Erythroblast (primary cell): Measurements from ENCODE around the gene UQCR11.

Source experiments
- GATA1 ChIP-seq: IDR thresholded peaks from 2 replicates; pipeline ENCODE4 v1.6.1; 2011; ENCODE audit warnings: low read depth, mild to moderate bottlenecking, control low read depth, low read length, moderate library complexity
- POLR2A ChIP-seq: IDR thresholded peaks from 2 replicates; pipeline ENCODE4 v1.6.1; 2011; ENCODE audit warnings: mild to moderate bottlenecking, low read length

GRCh38 chr19:1610579-1610978 lies 5.3 kb upstream of the UQCR11 start:
- no peak for TF ChIP-seq POLR2A
- no peak for TF ChIP-seq GATA1
